Upper lobe of right lung (tissue), 1 donor: Measurements from ENCODE around the gene HEG1. TPM values are rescaled to one million over a fixed set of nuclear protein-coding genes. Genes with fewer than 3 reads are reported as not detected.

ENCODE experiments used
- ATAC-seq: fragments of 200-7000 bp; cut with Tn5 transposase; one replicate; pipeline ENCODE4 v1.9.1; 2020; ENCODE audit warnings: mild to moderate bottlenecking, moderate library complexity
- DNase-seq: peaks from one replicate; pipeline ENCODE4 v3.0.0-alpha.2; 2020
- H3K27ac ChIP-seq: fragments of 200-600 bp; one replicate; pipeline ENCODE4 v1.8.0; 2022
- H3K27me3 ChIP-seq: fragments of 200-600 bp; one replicate; pipeline ENCODE4 v1.8.0; 2022; ENCODE audit warnings: mild to moderate bottlenecking
- H3K36me3 ChIP-seq: fragments of 200-600 bp; one replicate; pipeline ENCODE4 v1.8.0; 2022
- H3K4me1 ChIP-seq: fragments of 200-600 bp; one replicate; pipeline ENCODE4 v1.8.0; 2022
- H3K4me3 ChIP-seq: fragments of 200-600 bp; one replicate; pipeline ENCODE4 v1.8.0; 2022; ENCODE audit warnings: mild to moderate bottlenecking
- H3K9me3 ChIP-seq: fragments of 200-600 bp; one replicate; pipeline ENCODE4 v1.8.0; 2022
- CTCF ChIP-seq: fragments of 200-600 bp; IDR thresholded peaks from one replicate; pipeline ENCODE4 v1.8.0; 2022; ENCODE audit warnings: antibody characterized with exemption
- intact Hi-C: fragments of 100-400 bp; cut with DNase I; formaldehyde crosslinking; loops from one replicate; pipeline ENCODE4 v1.11.0; 2022
- total RNA-seq: library from RNA; stranded (reverse); fragmentation: NEBNext Ultra II Directional; extraction: Animal tissue kit (Norgen Biotek cat#: 25700); gene quantifications from one replicate; pipeline ENCODE4 v1.2.1, GENCODE V29; 2021
- donor health status: DM: no; HTN: yes; CAD: no; lungs with severe emphysema.

HEG1 gene
- total RNA-seq, 1 donor from 2014 or later = 234 TPM

GRCh38 chr3:125032100-125032643, 23.6 kb downstream of the HEG1 start:
- Histone ChIP-seq H3K27me3 (no peaks in the 10 kb centered on the region), H3K36me3 (peaks cover 24% of the 10 kb centered on the region), H3K27ac (peak overlapping the region; percentile 19), H3K4me3 (no peak overlapping the region), H3K4me1 (no peaks in the 10 kb centered on the region), H3K9me3 (no peaks in the 10 kb centered on the region)
- TF ChIP-seq CTCF = peak; percentile 6
- DNase-seq = no peak
- intact Hi-C loops = no loop called here
- ATAC-seq = peak; percentile 34

- H3K4me1 ChIP-seq = no peaks in the 10 kb centered on the region
- DNase-seq (no peak), ATAC-seq (no peak)
- no peak overlapping the region for H3K27ac ChIP-seq
- peaks cover 30% of the 10 kb centered on the region for H3K36me3 ChIP-seq
- intact Hi-C loops = no loop called here
- H3K27me3 ChIP-seq = no peaks in the 10 kb centered on the region
- no peak overlapping the region for H3K4me3 ChIP-seq
- no peak for TF ChIP-seq CTCF
- no peaks in the 10 kb centered on the region for H3K9me3 ChIP-seq
Observed at GRCh38 chr3:125031544-125031943, 24.3 kb downstream of the HEG1 start.

GRCh38 chr3:125028657-125029056, 27.1 kb downstream of the HEG1 start:
- H3K4me1 ChIP-seq = peaks cover 12% of the 10 kb centered on the region
- intact Hi-C loops = no loop called here
- DNase-seq (no peak), ATAC-seq (no peak)
- peaks cover 45% of the 10 kb centered on the region for H3K36me3 ChIP-seq
- no peaks in the 10 kb centered on the region for H3K9me3 ChIP-seq
- H3K27ac ChIP-seq = no peak overlapping the region
- H3K4me3 ChIP-seq = no peak overlapping the region
- no peak for TF ChIP-seq CTCF
- no peaks in the 10 kb centered on the region for H3K27me3 ChIP-seq

- H3K4me3 ChIP-seq = no peak overlapping the region
- no peak for DNase-seq
- TF ChIP-seq CTCF = no peak
- intact Hi-C loops = no loop called here
- no peak overlapping the region for H3K27ac ChIP-seq
- H3K4me1 ChIP-seq = peaks cover 33% of the 10 kb centered on the region
- no peaks in the 10 kb centered on the region for H3K9me3 ChIP-seq
- no peak for ATAC-seq
- no peaks in the 10 kb centered on the region for H3K27me3 ChIP-seq
- peaks cover 50% of the 10 kb centered on the region for H3K36me3 ChIP-seq
Observed at GRCh38 chr3:125025642-125026041, 30.2 kb downstream of the HEG1 start.

GRCh38 chr3:125024817-125025216, 31.0 kb downstream of the HEG1 start:
- DNase-seq (no peak), ATAC-seq (peak; percentile 54)
- TF ChIP-seq CTCF = no peak
- H3K27ac ChIP-seq = peak overlapping the region; percentile 44
- H3K27me3 ChIP-seq = no peaks in the 10 kb centered on the region
- H3K9me3 ChIP-seq = no peaks in the 10 kb centered on the region
- peaks cover 58% of the 10 kb centered on the region for H3K36me3 ChIP-seq
- H3K4me3 ChIP-seq = no peak overlapping the region
- H3K4me1 ChIP-seq = peaks cover 33% of the 10 kb centered on the region
- intact Hi-C loops = no loop called here
